GM12801 (cell line): Measurements from ENCODE around the gene RALGAPA2.

Experiments used
- TF ChIP-seq, protein P1 (sequence below): IDR thresholded peaks from one replicate; pipeline ENCODE4 v1.5.1; 2011; ENCODE audit warnings: control low read depth; ENCODE audit not compliant: insufficient read length; ENCODE audit errors: extremely low read depth

Gene RALGAPA2

DNA sequence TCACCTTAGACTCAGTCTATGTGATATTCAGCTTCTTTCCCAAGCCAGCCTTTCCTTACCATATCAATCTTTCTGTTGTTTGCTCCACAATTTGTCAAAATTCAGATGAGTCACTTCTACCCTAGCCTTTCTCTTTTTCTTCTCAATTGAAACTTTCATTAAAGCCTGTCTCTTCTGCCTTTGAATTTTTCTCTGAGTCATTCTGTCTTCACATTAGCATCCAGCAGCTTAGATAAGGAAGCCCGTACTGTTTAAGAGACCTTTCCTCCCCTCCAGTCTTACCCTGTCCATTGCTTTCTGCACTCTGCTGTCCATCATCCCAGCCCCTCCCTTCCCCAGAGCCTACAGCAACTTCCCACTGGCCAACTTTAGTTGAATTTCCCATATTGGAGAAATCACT, 34.9 kb upstream of the RALGAPA2 start:
- TF ChIP-seq, protein P1, sequence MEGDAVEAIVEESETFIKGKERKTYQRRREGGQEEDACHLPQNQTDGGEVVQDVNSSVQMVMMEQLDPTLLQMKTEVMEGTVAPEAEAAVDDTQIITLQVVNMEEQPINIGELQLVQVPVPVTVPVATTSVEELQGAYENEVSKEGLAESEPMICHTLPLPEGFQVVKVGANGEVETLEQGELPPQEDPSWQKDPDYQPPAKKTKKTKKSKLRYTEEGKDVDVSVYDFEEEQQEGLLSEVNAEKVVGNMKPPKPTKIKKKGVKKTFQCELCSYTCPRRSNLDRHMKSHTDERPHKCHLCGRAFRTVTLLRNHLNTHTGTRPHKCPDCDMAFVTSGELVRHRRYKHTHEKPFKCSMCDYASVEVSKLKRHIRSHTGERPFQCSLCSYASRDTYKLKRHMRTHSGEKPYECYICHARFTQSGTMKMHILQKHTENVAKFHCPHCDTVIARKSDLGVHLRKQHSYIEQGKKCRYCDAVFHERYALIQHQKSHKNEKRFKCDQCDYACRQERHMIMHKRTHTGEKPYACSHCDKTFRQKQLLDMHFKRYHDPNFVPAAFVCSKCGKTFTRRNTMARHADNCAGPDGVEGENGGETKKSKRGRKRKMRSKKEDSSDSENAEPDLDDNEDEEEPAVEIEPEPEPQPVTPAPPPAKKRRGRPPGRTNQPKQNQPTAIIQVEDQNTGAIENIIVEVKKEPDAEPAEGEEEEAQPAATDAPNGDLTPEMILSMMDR: no peak

DNA sequence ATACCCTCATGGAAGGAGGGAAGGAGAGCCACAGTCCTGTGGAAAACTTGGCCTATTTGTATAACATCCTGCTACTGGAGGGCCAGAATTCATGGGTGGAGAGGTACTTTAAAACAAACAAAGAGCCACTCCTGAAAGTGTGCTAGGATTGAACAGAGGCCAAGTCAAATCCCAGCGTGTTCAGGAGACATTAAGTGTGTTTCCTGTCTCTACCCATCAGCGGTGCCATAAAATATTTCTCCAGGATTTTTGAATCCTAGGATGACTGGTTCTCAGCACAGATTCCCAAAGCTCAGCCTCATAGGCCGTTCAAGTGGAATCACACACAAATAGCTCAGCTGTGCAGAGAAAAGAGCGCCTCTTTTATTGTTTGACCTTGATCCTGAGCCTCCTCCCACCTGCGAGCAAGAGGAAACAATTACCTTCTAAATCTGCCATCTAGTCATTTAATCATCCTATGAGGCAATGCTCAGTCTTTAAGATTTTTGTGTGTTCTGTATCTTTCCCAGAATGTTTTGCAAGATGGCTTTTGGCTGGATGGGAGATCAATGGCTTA, 31.8 kb upstream of the RALGAPA2 start:
- TF ChIP-seq, protein P1: no peak

DNA sequence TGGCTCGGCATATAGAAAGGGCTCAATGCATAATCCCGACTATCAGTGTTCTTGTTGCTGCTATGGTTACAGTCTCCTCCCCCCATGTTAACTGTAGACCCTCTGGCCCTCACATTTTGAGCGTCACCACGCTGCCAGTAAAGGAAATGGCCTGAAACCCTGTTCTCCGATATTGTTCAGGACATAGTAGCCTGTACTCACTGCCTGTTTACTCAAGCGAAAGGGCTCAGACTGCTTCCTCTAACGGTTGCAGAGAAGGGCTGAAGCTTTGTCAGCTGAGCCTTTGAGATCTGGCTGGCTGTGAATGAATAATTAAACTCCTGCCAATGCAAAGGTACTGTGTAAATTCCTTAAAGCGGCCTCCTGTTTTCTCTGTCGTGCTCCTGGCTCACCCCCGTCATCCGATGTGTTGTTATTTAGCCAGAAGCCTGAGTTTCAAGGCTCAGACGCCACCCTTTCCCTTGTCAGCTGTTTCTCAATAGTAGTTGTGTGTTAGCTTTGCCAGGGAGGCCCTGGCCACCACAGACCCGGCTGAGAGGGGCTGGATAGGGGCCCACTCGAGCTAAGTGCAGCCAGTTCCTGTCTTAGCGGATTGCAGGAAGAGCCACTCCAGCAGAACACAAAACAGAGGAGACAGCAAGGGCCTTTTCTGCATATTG, 31.2 kb upstream of the RALGAPA2 start:
- TF ChIP-seq, protein P1: no peak

DNA sequence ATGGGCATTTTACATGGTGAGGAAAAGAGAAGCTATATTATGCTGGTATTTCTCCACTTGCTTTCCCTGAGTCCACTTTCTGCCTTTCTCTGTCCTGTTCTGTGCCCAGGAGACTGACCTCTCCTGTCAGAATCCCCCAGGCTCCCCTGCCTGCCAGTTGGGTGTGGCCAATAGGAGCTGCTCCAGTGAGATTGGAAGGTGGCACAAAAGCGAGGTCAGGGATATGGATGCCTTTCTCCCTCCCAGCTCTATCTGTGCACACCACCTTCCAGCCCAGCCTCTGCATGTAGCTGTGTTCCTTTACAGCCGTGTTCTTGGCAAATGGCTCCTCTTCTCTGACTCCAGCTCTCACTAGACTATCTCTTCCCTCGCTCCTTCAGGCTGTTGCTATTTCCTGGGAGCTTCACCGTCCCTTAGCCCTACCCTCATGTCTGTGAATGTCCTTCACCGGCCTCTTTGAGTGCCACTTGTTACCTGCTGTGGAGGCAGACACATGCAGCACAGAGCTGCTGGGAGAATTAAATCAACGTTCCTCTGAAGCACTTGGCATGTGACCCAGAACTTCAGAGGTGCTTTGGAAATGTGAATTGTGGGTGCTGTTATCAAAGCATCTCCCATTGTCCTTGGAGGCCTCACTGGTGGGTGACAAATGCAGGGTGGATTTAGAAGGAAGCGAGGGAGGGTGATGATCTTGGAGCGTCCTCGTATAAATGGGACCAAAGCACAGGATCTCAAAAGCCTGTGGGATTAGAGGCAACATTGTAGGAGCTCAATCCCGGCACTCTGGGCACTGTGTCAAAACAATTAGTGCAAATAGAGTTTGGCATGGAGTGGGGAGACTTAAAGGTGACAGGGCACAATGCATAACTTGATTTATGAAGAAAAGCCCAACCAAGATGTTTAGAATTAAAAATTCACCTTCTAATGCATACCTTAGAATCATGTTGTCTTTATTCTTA, 28.9 kb upstream of the RALGAPA2 start:
- TF ChIP-seq, protein P1: no peak

DNA sequence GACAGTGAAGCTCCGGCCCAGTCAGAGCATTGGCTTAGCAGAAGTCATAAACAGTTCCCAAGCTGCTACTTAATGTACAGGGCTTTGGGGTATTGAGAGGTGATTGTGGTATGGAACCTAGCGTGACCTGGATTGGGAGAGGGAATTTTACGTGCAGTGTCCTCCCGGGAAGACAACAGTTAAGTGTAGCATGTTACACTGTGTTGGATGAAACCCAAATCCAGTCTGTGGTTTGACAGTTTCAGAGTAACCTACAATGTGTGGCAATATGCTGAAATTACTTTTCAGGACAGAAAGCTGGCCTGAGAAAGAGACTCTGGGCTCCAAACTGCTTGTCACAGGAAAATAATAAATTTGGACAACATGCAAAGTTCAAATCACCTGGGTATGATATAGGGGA, 28.1 kb upstream of the RALGAPA2 start:
- TF ChIP-seq, protein P1: no peak

DNA sequence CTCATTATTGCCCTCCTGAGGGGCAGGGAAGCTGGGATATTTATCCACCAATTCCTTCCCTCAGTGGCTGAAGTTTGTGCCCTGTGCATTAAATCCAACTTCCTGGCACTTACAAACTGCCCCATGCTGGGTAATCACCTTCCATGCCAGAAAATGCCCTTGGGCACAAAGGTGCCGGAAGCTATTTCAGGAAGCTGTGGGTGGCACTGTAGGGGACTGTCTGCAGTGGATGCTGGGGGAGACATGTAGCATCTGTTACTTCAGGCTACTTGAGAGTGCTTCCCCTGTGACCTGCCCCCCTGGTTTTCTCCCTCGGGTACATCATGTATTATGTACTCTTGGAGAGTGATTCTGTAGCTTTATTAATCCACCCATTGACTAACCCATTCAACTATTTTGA, 24.7 kb upstream of the RALGAPA2 start:
- TF ChIP-seq, protein P1: no peak

DNA sequence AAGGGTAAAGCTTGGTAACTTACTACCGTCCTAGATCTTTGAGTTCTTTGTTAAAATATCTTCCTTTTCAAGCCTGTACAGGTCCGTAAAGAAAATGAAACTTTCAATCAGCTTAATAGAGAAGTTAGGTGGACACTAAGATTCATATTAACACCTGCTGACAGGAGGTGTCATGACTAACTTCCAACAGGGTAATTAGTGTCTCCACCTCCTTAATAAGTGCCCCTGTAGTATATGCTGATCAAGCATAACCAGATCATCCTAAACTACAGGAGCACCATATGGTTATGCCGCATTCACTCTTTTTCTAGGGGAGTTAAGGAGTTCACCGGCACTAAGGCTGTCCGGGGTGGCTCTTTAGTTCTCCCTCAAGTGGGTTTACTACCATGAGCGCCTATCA, 23.9 kb upstream of the RALGAPA2 start:
- TF ChIP-seq, protein P1: no peak
